Activated T-cell treated with anti-CD3 and anti-CD28 coated beads, Interleukin-2, amount 50 U/mL, for 4 hours (primary cell): Measurements from ENCODE around the gene ALDH5A1. TPM values are rescaled to one million over a fixed set of nuclear protein-coding genes. Genes with fewer than 3 reads are reported as not detected.
A peak's percentile ranks its signal among the peaks of the same experiment; 100 is the strongest.

Experiments
- ATAC-seq, 2 donors: fragments of 200-7000 bp; cut with Tn5 transposase; one replicate each; pipeline ENCODE4 v1.10.0; 2021
- DNase-seq: peaks from one replicate; pipeline ENCODE4 v3.0.0-alpha.2; 2020
- H3K27me3 Mint-ChIP-seq: one replicate; pipeline ENCODE4 v1.8.0; 2021; ENCODE audit warnings: low read depth, mixed read lengths
- H3K36me3 Mint-ChIP-seq: one replicate; pipeline ENCODE4 v1.8.0; 2022; ENCODE audit warnings: mixed read lengths; ENCODE audit not compliant: insufficient read depth
- H3K4me1 Mint-ChIP-seq: one replicate; pipeline ENCODE4 v1.8.0; 2021; ENCODE audit warnings: low read depth, mixed read lengths
- H3K4me3 Mint-ChIP-seq: one replicate; pipeline ENCODE4 v1.8.0; 2021; ENCODE audit warnings: mild to moderate bottlenecking, moderate library complexity, mixed read lengths
- H3K9me3 Mint-ChIP-seq: one replicate; pipeline ENCODE4 v1.8.0; 2021; ENCODE audit warnings: mixed read lengths
- total RNA-seq, 3 donors: library from RNA; stranded (reverse); gene quantifications; one replicate each; pipeline ENCODE4 v1.2.1, GENCODE V29; 2021

ALDH5A1 gene
- total RNA-seq, 3 donors from 2014 or later, result 10.4 to 12.4 (median 11.2) TPM

DNA sequence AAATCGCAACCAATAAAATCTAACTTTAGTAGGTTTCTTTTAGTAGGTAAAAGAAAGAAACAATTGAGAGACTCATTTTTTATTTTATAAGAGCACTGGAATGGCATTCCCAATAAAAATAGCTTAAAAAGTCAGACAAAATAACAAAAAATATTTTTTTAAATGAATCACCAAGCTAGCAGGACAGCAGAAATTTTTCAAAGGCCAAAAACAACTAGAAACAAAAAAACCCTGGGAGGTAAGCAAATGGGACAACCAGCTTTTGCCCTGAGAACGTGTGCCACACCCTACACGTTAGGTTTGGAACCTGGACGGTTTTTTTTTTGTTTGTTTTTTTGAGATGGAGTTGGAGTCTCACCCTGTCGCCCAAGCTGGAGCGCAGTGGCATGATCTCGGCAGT lies 25.0 kb upstream of the ALDH5A1 start:
- Mint-ChIP-seq H3K27me3 (no peaks in the 10 kb centered on the region), H3K4me1 (no peaks in the 10 kb centered on the region), H3K9me3 (no peaks in the 10 kb centered on the region), H3K4me3 (no peak overlapping the region), H3K36me3 (no peaks in the 10 kb centered on the region)
- DNase-seq (no peak), ATAC-seq (no peak)

DNA sequence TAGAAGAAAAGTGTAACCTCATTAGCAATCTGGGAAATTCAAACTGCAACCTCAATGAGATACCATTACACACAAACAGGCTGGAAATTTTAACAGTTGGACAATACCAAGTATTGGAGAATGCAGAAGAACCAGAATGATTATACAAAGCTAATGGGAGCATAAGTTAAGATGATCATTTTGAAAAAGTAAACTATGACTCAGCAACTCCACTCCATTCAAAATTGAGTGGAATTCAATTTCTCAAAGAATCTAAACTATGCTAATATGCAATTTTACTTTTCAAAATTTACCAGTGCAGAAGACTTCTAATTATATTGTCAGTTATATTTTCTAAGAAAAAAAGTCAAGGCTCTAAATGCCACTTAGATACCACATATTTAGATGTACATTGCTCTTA lies 22.6 kb upstream of the ALDH5A1 start:
- DNase-seq (no peak), ATAC-seq (no peak)
- Mint-ChIP-seq H3K4me3 (no peak overlapping the region), H3K27me3 (no peaks in the 10 kb centered on the region), H3K9me3 (no peaks in the 10 kb centered on the region), H3K4me1 (no peaks in the 10 kb centered on the region), H3K36me3 (no peaks in the 10 kb centered on the region)

DNA sequence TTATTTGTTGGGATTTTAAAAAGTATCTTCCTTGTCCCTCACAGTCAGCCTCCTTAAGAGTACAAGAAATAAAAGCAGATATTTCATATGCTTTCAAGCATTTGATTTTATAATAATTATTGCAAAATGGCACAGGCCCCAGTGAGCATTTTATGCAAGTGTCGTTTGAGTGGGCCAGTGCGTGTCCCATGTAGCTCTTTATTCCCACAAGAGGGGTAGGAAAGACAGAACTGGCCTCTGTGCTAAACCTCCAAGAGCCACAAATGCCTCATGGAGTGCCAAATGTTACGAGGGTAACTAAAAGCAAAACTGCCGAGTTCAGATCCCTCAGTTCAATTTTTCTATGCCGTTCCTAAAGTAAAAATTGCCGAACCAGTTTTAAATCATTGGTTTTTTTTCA lies 18.1 kb upstream of the ALDH5A1 start:
- no peaks in the 10 kb centered on the region for H3K9me3 Mint-ChIP-seq
- H3K4me3 Mint-ChIP-seq, result no peak overlapping the region
- DNase-seq, result no peak
- ATAC-seq, result no peak
- no peaks in the 10 kb centered on the region for H3K4me1 Mint-ChIP-seq
- H3K27me3 Mint-ChIP-seq, result no peaks in the 10 kb centered on the region
- no peaks in the 10 kb centered on the region for H3K36me3 Mint-ChIP-seq

DNA sequence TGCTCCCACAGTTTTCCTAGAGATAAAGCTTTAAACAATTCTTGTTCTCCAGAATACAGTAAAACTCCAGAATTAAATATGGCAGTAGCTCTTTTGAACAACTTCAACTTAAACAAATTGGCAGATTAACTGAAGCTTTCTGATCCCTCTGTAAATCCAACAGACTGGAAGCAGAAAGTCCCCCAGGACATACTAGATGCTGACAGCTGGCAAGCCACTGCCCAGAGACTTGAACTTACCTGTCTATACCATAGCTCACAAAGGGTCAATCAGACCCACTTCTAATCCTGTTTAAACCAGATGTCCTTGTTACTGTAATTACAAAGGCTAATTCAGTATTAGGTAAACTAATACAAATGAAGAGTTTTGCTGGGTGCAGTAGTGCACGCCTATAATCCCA lies 17.7 kb upstream of the ALDH5A1 start:
- ATAC-seq, result no peak
- no peak for DNase-seq
- Mint-ChIP-seq H3K4me3 (no peak overlapping the region), H3K9me3 (no peaks in the 10 kb centered on the region), H3K36me3 (no peaks in the 10 kb centered on the region), H3K4me1 (no peaks in the 10 kb centered on the region), H3K27me3 (no peaks in the 10 kb centered on the region)

DNA sequence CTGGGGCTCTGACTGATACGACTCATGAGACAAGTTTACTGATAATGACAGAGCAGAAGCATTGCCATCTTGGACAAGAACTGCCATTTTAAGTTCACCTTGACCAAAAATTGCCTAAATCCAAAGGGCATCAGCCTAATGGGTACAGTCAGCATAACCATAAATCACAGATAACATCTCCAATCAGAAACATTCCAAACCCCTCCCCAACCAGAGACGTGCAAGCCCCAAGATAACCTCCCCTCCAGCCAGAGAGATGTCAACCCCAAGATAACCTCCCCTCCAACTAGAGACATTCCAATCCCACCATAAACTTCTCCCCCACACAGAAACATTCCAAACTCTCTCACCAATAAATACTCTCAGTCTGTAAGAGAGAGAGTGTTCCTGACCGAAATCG lies 15.9 kb upstream of the ALDH5A1 start:
- DNase-seq (no peak), ATAC-seq (no peak)
- Mint-ChIP-seq H3K4me1 (no peaks in the 10 kb centered on the region), H3K27me3 (no peaks in the 10 kb centered on the region), H3K9me3 (no peaks in the 10 kb centered on the region), H3K4me3 (no peak overlapping the region), H3K36me3 (no peaks in the 10 kb centered on the region)

DNA sequence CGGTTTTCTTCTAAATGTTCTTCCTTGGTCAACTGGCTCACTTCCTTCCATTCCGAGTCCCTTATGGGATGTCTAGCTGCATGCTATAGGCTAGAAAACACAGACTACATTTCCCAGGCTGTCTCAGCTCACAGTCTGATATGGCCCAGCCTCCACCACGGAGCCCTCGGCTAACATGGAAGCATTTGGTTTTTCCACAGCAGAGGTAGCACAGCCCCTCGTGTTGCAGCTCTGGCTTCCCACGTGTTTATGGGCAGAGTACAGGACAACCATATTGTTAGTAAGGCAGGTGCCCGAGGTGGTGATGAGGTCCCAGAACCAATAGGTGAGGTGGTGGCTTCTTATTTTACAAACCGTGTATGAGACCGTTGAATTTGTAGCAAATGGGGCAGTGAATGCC lies 14.1 kb upstream of the ALDH5A1 start:
- Mint-ChIP-seq H3K4me3 (no peak overlapping the region), H3K27me3 (no peaks in the 10 kb centered on the region), H3K36me3 (no peaks in the 10 kb centered on the region), H3K9me3 (no peaks in the 10 kb centered on the region), H3K4me1 (no peaks in the 10 kb centered on the region)
- no peak for ATAC-seq
- DNase-seq, result no peak

DNA sequence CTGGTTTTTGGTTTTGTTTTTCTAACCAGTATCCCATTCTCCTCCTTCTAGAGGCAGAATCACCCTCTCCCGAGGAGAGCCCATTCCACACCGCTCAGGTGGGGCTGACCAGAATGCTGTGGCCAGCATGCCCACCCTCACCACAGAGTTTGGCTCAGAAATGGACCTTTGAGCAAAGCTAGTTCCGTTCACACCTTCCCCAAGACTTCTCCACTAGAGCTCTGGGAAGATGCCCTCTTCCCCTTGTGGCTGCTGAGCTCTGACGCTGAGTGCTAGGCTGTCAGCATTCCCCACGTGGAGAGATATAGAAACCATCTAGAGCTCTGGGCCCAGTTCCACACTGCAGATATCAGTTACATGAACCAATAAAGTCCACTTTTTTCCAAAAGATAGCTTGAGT lies 13.3 kb upstream of the ALDH5A1 start:
- no peak for DNase-seq
- H3K27me3 Mint-ChIP-seq, result peaks cover 2% of the 10 kb centered on the region
- ATAC-seq, result no peak
- no peaks in the 10 kb centered on the region for H3K9me3 Mint-ChIP-seq
- H3K4me3 Mint-ChIP-seq, result no peak overlapping the region
- H3K4me1 Mint-ChIP-seq, result no peaks in the 10 kb centered on the region
- no peaks in the 10 kb centered on the region for H3K36me3 Mint-ChIP-seq

DNA sequence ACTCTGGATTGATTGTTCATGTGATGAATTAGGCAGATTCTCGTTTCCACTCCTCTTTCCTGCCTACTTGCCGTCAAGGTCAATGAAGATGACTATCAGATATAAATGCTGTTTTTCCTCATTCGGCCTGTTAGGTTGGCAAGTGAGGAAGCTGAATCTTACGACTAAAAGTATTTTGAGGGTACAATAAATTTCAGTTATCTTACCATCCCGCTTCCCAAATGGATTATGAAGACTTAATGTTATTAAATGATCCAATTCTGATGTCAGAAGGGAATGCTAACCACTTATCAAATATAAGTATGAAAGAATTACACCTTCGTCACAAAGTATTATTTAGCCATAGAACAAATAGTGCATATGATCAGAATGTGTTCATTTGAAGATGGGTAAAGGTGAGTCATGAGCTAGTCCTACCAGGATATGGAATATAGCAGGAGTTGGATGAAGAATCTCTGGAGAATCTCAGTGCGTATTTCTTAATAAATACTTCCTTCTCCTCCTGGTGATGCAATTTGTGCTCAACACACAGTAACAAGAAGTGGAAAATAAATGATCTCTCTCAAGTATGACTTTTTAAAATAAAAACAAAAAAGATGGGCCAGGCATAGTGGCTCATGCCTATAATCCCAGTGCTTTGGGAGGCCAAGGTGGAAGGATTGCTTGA lies 10.0 kb upstream of the ALDH5A1 start:
- peaks cover 2% of the 10 kb centered on the region for H3K27me3 Mint-ChIP-seq
- H3K4me1 Mint-ChIP-seq, result no peaks in the 10 kb centered on the region

DNA sequence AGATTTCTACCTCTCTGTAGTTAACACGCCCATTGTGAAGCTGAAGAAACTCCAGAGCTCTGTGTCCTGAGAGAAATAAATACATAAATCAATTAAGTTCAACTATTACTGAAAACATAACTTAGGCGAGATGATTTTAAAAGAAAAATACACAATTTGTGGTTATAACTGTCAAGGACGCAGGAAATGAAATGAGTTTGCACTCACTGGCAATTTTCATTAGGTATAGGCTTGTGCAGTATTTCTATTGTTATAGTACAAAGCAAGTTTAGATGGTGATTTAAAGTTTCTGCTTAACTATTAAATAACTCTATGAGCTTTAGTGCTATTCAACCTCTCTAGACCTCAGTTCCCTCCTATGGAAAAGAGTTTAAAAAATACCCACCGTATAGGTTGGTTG lies 8.7 kb upstream of the ALDH5A1 start:
- peaks cover 2% of the 10 kb centered on the region for H3K27me3 Mint-ChIP-seq
- no peak for ATAC-seq
- no peak for DNase-seq
- no peaks in the 10 kb centered on the region for H3K36me3 Mint-ChIP-seq
- H3K4me1 Mint-ChIP-seq, result no peaks in the 10 kb centered on the region
- no peaks in the 10 kb centered on the region for H3K9me3 Mint-ChIP-seq
- no peak overlapping the region for H3K4me3 Mint-ChIP-seq

More for the DNA sequence above, 10.0 kb upstream of the ALDH5A1 start:
- no peak for DNase-seq
- Mint-ChIP-seq H3K9me3 (no peaks in the 10 kb centered on the region), H3K36me3 (no peaks in the 10 kb centered on the region), H3K4me3 (no peak overlapping the region)
- ATAC-seq, result no peak

DNA sequence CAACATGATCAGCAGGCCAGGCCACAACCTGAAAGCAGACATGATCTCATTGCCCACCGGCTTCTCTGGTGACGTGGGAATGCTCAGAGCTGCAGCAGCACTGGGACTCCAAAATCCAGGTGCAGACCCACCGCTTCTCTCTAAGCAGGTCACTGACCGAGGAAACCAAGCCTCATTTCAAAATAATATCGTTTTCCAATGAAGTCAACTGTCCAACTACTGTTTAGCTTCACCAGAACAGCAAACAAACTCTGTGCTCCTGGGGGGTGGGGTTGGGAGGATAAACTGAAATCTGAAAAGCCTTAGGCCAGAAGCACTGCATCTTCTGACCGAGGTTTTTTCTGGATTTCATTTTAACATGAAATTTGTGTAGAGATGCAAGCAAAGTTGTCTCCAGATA lies 5.3 kb upstream of the ALDH5A1 start, which contains the start of gene GPLD1:
Gene GPLD1 (minus strand): TSS at position 109 of the 400 bp plus-strand sequence. CDS start 67 bp downstream, at position 42.
- no peak within 1 kb of the TSS for H3K4me3 Mint-ChIP-seq
- peaks cover 12% of the 10 kb centered on the region for H3K4me1 Mint-ChIP-seq
- no peak for ATAC-seq
- H3K9me3 Mint-ChIP-seq, result no peaks in the 10 kb centered on the region
- H3K27me3 Mint-ChIP-seq, result peaks cover 2% of the 10 kb centered on the region
- H3K36me3 Mint-ChIP-seq, result no peaks in the 10 kb centered on the region
- no peak for DNase-seq

DNA sequence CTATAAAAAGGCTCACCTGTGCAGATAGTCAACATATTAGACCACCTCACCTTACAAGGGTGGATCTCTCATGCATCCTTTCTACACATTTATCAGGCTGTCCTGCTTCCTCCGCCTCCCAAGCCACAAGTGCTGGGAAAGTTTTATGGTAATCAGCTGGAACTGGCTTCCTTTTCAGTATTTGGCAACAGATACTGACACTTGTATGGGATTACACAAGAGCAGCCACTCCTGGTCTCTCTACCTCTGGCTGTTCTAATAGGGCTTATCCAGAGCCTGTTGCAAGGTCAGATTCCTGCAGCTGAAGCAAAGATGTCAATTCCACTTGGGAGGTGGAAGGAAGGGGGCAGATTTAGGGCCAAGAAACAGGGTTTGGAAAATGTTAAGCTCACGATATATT lies 4.9 kb upstream of the ALDH5A1 start:
- Mint-ChIP-seq H3K4me1 (peaks cover 12% of the 10 kb centered on the region), H3K27me3 (peaks cover 2% of the 10 kb centered on the region), H3K4me3 (no peak overlapping the region), H3K9me3 (no peaks in the 10 kb centered on the region), H3K36me3 (no peaks in the 10 kb centered on the region)
- DNase-seq (no peak), ATAC-seq (no peak)

DNA sequence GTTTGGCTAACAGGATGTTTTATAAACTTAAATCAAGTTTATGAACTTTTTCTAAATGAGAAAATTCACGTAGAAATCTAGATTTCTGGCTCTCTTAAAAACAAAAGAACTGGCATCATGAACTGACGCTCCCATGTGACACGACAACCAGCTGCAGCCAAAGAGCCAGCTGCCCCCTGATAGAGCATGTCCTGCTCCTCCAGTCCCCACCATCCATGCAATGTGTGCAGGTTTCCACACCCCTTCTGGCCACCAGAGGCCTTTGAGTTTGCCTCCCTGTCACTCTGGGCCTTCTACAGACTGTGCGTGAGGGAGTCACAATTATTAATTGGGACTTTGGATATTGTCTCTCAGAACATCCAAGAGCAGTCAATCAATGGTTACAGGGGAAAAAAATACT lies 3.8 kb upstream of the ALDH5A1 start:
- Mint-ChIP-seq H3K4me3 (no peak overlapping the region), H3K9me3 (no peaks in the 10 kb centered on the region), H3K27me3 (peaks cover under 1% of the 10 kb centered on the region), H3K36me3 (no peaks in the 10 kb centered on the region), H3K4me1 (peaks cover 14% of the 10 kb centered on the region)
- no peak for DNase-seq
- no peak for ATAC-seq

DNA sequence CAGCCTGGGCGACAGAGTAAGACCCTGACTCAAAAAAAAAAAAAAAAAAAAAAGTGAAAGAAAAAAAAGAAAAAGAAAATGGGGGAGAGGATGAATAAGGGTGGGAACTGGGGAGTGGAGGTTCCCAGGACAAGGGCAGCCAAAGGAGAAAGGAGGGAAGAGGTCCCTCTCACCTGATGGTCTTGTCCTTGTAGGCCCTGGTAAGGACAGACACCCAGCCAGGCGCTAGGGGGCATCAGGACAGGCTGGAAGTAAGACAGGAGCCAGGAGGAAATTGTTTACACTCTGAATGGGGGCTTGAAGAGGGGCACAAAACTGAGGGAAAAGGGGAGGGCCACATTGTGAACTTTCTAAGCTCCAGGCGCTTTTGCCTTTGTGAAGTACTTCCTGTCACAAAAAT lies 2.3 kb upstream of the ALDH5A1 start:
- no peaks in the 10 kb centered on the region for H3K27me3 Mint-ChIP-seq
- H3K36me3 Mint-ChIP-seq, result peaks cover 14% of the 10 kb centered on the region
- H3K9me3 Mint-ChIP-seq, result peaks cover 7% of the 10 kb centered on the region
- peaks cover 15% of the 10 kb centered on the region for H3K4me1 Mint-ChIP-seq
- DNase-seq (no peak), ATAC-seq (no peak)
- no peak overlapping the region for H3K4me3 Mint-ChIP-seq

DNA sequence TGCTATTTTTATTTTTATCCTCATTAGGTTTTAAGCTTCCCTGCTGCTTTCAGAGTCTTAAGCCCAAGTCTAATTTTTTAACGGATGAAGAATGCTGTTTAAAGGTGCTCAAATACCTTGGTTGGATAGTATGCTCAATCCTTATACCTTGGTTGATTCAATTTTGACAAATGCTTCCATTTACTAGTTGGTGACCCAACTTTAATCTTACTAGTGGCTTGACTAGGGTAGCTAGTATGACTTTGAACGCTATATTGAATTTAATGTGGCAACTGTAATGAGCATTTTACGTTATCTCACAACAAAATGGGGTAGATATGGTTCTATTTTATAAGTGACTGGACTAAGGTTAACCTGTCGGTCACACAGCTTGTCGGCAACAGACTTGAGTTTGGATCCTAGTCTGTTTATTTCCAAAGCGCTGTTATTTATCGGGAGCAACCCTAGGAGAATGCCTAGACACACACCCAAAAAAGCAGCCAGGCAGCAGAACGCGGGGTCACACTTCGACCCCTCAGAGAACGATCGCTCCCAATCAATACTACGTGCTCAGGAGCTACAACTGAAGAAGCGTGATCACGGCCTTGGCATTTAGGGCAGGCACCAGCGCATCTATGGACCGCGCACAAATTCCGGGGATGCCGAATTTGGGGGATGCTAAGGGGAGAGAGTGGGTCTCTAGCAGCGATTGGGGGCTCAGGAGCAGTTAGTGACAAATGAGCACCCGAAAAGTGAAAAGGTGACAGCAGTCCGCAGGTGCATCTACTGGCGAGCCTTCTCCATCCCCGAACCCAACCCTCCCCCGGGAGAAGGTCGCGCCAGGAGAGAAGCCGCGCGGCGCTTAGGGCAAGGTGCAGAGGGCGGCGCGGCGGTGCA lies 586 bp upstream of the ALDH5A1 start:
- ATAC-seq (peak; percentile 3 to 12), DNase-seq (no peak)
- Mint-ChIP-seq H3K9me3 (peaks cover 7% of the 10 kb centered on the region), H3K4me3 (peak overlapping the region; percentile 82), H3K36me3 (peaks cover 14% of the 10 kb centered on the region), H3K4me1 (peaks cover 15% of the 10 kb centered on the region), H3K27me3 (no peaks in the 10 kb centered on the region)
